OCI-LY7 (cell line): ENCODE results near the gene TRPM3. TPM values are rescaled to one million over a fixed set of nuclear protein-coding genes. Genes with fewer than 3 reads are reported as not detected.

Source experiments
- BruUV-seq: library from RNA; stranded (reverse); fragments of 400-500 nt; replicated peaks from 2 replicates; lab custom pipeline; 2021; lab: Mats Ljungman, UMichigan
- CTCF ChIA-PET: fragments of 300-600 bp; sonication (Branson Sonifier 250); formaldehyde crosslinking; loops from one replicate; lab custom pipeline; 2022; ENCODE audit warnings: antibody characterized with exemption; ENCODE audit not compliant: unreplicated experiment; lab: Charles Lee
- POLR2A ChIA-PET: fragments of 300-600 bp; sonication (Branson Sonifier 250); formaldehyde crosslinking; loops from one replicate; lab custom pipeline; 2022; ENCODE audit warnings: antibody characterized with exemption; lab: Charles Lee
- DNase-seq: peaks from one replicate; pipeline ENCODE4 v3.0.0-alpha.2; 2015; ENCODE audit warnings: low spot score
- H2AFZ ChIP-seq: fragments of 200-600 bp; sonication (generic), shearing (Covaris generic); 2 replicates; pipeline ENCODE4 v1.6.1; 2014; ENCODE audit warnings: mild to moderate bottlenecking, antibody characterized with exemption, low read length, moderate library complexity
- H3K27ac ChIP-seq: fragments of 200-600 bp; sonication (generic); 2 replicates; pipeline ENCODE4 v1.5.1; 2014; ENCODE audit warnings: mixed run types, low read depth, mild to moderate bottlenecking, moderate library complexity, low read length, inconsistent platforms; ENCODE audit not compliant: poor library complexity, severe bottlenecking
- H3K36me3 ChIP-seq: fragments of 200-600 bp; sonication (generic); 2 replicates; pipeline ENCODE4 v1.6.1; 2014; ENCODE audit warnings: mild to moderate bottlenecking, antibody characterized with exemption, low read length, moderate library complexity, mixed read lengths; ENCODE audit not compliant: insufficient read depth
- H3K4me1 ChIP-seq: fragments of 200-600 bp; sonication (generic); 2 replicates; pipeline ENCODE4 v1.5.1; 2014; ENCODE audit warnings: mild to moderate bottlenecking, low read length; ENCODE audit not compliant: insufficient read depth, poor library complexity, severe bottlenecking
- H3K4me2 ChIP-seq: fragments of 200-600 bp; sonication (generic); 2 replicates; pipeline ENCODE4 v1.6.1; 2014; ENCODE audit warnings: mild to moderate bottlenecking, low read length
- H3K4me3 ChIP-seq: fragments of 200-600 bp; sonication (generic); 2 replicates; pipeline ENCODE4 v1.5.1; 2014; ENCODE audit warnings: mild to moderate bottlenecking, low read depth, low read length; ENCODE audit not compliant: poor library complexity, severe bottlenecking
- H3K79me2 ChIP-seq: fragments of 200-600 bp; sonication (generic); 2 replicates; pipeline ENCODE4 v1.6.1; 2016; ENCODE audit warnings: low read depth, mild to moderate bottlenecking, low read length, moderate library complexity, mixed read lengths; ENCODE audit not compliant: insufficient read depth
- H3K9me2 ChIP-seq: fragments of 200-600 bp; sonication (generic); 2 replicates; pipeline ENCODE4 v1.6.1; 2016; ENCODE audit warnings: mild to moderate bottlenecking, low read length, mixed read lengths; ENCODE audit not compliant: insufficient read depth
- H3K9me3 ChIP-seq: fragments of 200-600 bp; sonication (generic); 2 replicates; pipeline ENCODE4 v1.6.1; 2014; ENCODE audit warnings: mild to moderate bottlenecking, mixed run types, low read length, mixed read lengths
- H4K20me1 ChIP-seq: fragments of 200-600 bp; sonication (generic); 2 replicates; pipeline ENCODE4 v1.6.1; 2014; ENCODE audit warnings: mild to moderate bottlenecking, antibody characterized with exemption, low read length, moderate library complexity, mixed read lengths; ENCODE audit not compliant: insufficient read depth
- CTCF ChIP-seq: fragments of 200-600 bp; sonication (generic); conservative IDR thresholded peaks from 2 replicates; pipeline ENCODE4 v1.5.1; 2014; ENCODE audit warnings: mild to moderate bottlenecking, antibody characterized with exemption, low read length, moderate library complexity, mixed read lengths
- EZH2phosphoT487 ChIP-seq: fragments of 200-600 bp; sonication (generic); IDR thresholded peaks from 2 replicates; pipeline ENCODE4 v1.6.1; 2018; ENCODE audit warnings: low read depth, borderline replicate concordance, mild to moderate bottlenecking, mixed run types, antibody characterized with exemption, low read length, moderate library complexity, mixed read lengths
- intact Hi-C: fragments of 100-400 bp; cut with micrococcal nuclease; formaldehyde crosslinking; loops from one replicate; pipeline ENCODE4 v1.10.0; 2022; ENCODE audit not compliant: unreplicated experiment
- total RNA-seq, 2 experiments: library from RNA; depleted of rRNA in 1 of 2; stranded (reverse); fragments of >200 nt in 1 of 2; shearing (Covaris generic) in 1 of 2; gene quantifications; 2 replicates each; pipeline ENCODE4 v1.2.3, GENCODE V29; 2014 to 2022

Gene TRPM3
- total RNA-seq, 2 experiments from 2014 or later: not detected

GRCh38 chr9:70802206-70802605 is 319.2 kb downstream of the TRPM3 start:
- Histone ChIP-seq H4K20me1 (no peaks in the 10 kb centered on the region), H3K4me1 (no peaks in the 10 kb centered on the region), H3K4me3 (no peak overlapping the region), H3K36me3 (no peaks in the 10 kb centered on the region), H3K79me2 (no peaks in the 10 kb centered on the region), H3K27ac (no peak overlapping the region), H3K4me2 (no peak overlapping the region), H3K9me3 (no peaks in the 10 kb centered on the region), H3K9me2 (no peaks in the 10 kb centered on the region), H2AFZ (no peak overlapping the region)
- no peak for DNase-seq
- CTCF ChIA-PET: no interaction called here
- intact Hi-C loops: no loop called here
- POLR2A ChIA-PET: no interaction called here
- TF ChIP-seq EZH2phosphoT487: no peak
- TF ChIP-seq CTCF: no peak
- no TSS peak for BruUV-seq

- intact Hi-C loops: no loop called here
- TF ChIP-seq EZH2phosphoT487 (no peak), CTCF (no peak)
- Histone ChIP-seq H3K27ac (no peak overlapping the region), H3K9me3 (no peaks in the 10 kb centered on the region), H3K9me2 (no peaks in the 10 kb centered on the region), H3K4me1 (no peaks in the 10 kb centered on the region), H3K79me2 (no peaks in the 10 kb centered on the region), H3K4me3 (no peak overlapping the region), H3K36me3 (no peaks in the 10 kb centered on the region), H4K20me1 (no peaks in the 10 kb centered on the region), H2AFZ (no peak overlapping the region), H3K4me2 (no peak overlapping the region)
- DNase-seq: no peak
- BruUV-seq: no TSS peak
- CTCF ChIA-PET: no interaction called here
- POLR2A ChIA-PET: no interaction called here
Observed at GRCh38 chr9:70801181-70801829, 320.1 kb downstream of the TRPM3 start.

- H3K4me1 ChIP-seq: no peaks in the 10 kb centered on the region
- no peak for DNase-seq
- no peaks in the 10 kb centered on the region for H3K79me2 ChIP-seq
- CTCF ChIA-PET: no interaction called here
- H3K4me2 ChIP-seq: no peak overlapping the region
- no peak overlapping the region for H3K27ac ChIP-seq
- TF ChIP-seq CTCF: no peak
- no peak for TF ChIP-seq EZH2phosphoT487
- POLR2A ChIA-PET: no interaction called here
- no peaks in the 10 kb centered on the region for H3K9me3 ChIP-seq
- BruUV-seq: no TSS peak
- no peaks in the 10 kb centered on the region for H3K9me2 ChIP-seq
- intact Hi-C loops: no loop called here
- H2AFZ ChIP-seq: no peak overlapping the region
- no peak overlapping the region for H3K4me3 ChIP-seq
- H4K20me1 ChIP-seq: no peaks in the 10 kb centered on the region
- H3K36me3 ChIP-seq: no peaks in the 10 kb centered on the region
Observed at GRCh38 chr9:70798018-70798417, 323.4 kb downstream of the TRPM3 start.
